ENCODE measurements around the gene ETV3L. TPM values are rescaled to one million over a fixed set of nuclear protein-coding genes. Genes with fewer than 3 reads are reported as not detected.

ETV3L gene
- total RNA-seq, 1 experiment from 2014 or later, result not detected

- no peak for TF ChIP-seq ATF3 (IDR thresholded peaks at IDR 0.05)
These were observed 4.1 kb downstream of the ETV3L start (continued) for GRCh38 chr1:157095551-157095950.

GRCh38 chr1:157095091-157095490 lies 4.5 kb downstream of the ETV3L start:
- H3K9ac ChIP-seq (ENCODE audit: low read length), result no peak overlapping the region
- no TSS peak for BruUV-seq (replicated peaks)
- H4K20me1 ChIP-seq (ENCODE audit: insufficient read depth), result no peaks in the 10 kb centered on the region
- intact Hi-C loops (cut with micrococcal nuclease), result no loop called here
- DNase-seq (ENCODE audit: low read depth, low spot score) (no peak), ATAC-seq (no peak)
- RAD21 ChIA-PET (ENCODE audit: low non-redundant PET in 1 of 2, low total read pairs in 2 of 2, uncharacterized antibody in 2 of 2, unreplicated experiment in 2 of 2), result no interaction called here
- H3K27ac ChIP-seq (ENCODE audit: low read depth, low read length), result no peak overlapping the region
- CTCF ChIA-PET, result interaction anchor here (0.7 to 0.9 kb wide), 2 partner anchors 21 to 62 kb away, joined by 3 to 4 read pairs; no protein-coding TSS in a partner anchor
- 0 out of 4 replicates have a peak, but pooled peaks cover 0 to 2% of the 10 kb centered on the region in 2 experiments for H3K4me1 ChIP-seq (ENCODE audit: control insufficient read depth in 1 of 2, insufficient read depth in 2 of 2, low read length in 2 of 2)
- no peaks in the 10 kb centered on the region for H3K27me3 ChIP-seq (ENCODE audit: insufficient read depth, low read length)
- no peaks in the 10 kb centered on the region for H3K9me3 ChIP-seq (ENCODE audit: control insufficient read depth in 1 of 2, insufficient read depth in 1 of 2, low read depth in 1 of 2, low read length in 2 of 2)
- H2AFZ ChIP-seq (ENCODE audit: low read depth, low read length, poor library complexity, severe bottlenecking), result no peak overlapping the region
- POLR2A ChIA-PET, result no interaction called here
- H3K9me2 ChIP-seq (ENCODE audit: insufficient read depth), result no peaks in the 10 kb centered on the region; the same call in 1 of the 2 replicates
- H3K4me2 ChIP-seq (ENCODE audit: low read length), result no peak overlapping the region
- H3K4me3 ChIP-seq (replicated peaks in 1 of 2; ENCODE audit: low read depth in 1 of 2, low read length in 2 of 2), result no peak overlapping the region
- TF ChIP-seq RAD21 (IDR thresholded peaks at IDR 0.05; ENCODE audit: low read depth) (no peak), ZNF274 (IDR thresholded peaks at IDR 0.05; ENCODE audit: low read depth, low read length) (no peak), EZH2 (IDR thresholded peaks at IDR 0.05) (no peak), POLR2AphosphoS5 (IDR thresholded peaks at IDR 0.05; ENCODE audit: low read depth, low read length) (no peak), SP1 (IDR thresholded peaks at IDR 0.05; ENCODE audit: low read depth) (no peak), EGR1 (IDR thresholded peaks at IDR 0.05; ENCODE audit: low read depth) (no peak), EZH2phosphoT487 (IDR thresholded peaks at IDR 0.05; ENCODE audit: borderline replicate concordance) (no peak), CBX3 (IDR thresholded peaks at IDR 0.05; ENCODE audit: low read depth) (no peak), POLR2A (IDR thresholded peaks at IDR 0.05; ENCODE audit: borderline replicate concordance, extremely low read depth, insufficient read depth, insufficient read length) (no peak), JUND (IDR thresholded peaks at IDR 0.05) (no peak), ELF1 (IDR thresholded peaks at IDR 0.05; ENCODE audit: borderline replicate concordance, low read depth) (no peak), TCF7L2 (IDR thresholded peaks at IDR 0.05; ENCODE audit: borderline replicate concordance, extremely low read depth, insufficient read depth, insufficient read length) (no peak), SRF (IDR thresholded peaks at IDR 0.05; ENCODE audit: low read depth) (no peak)
- H3K36me3 ChIP-seq (ENCODE audit: control insufficient read depth in 1 of 2, insufficient read depth in 2 of 2, low read length in 2 of 2), result no peaks in the 10 kb centered on the region
- no peaks in the 10 kb centered on the region for H3K79me2 ChIP-seq (ENCODE audit: insufficient read depth, low read length)

Measured in HCT116 (cell line).